Dermis microvascular lymphatic vessel endothelial cell (primary cell): ENCODE measurements around the gene SLC47A2. TPM values are rescaled to one million over a fixed set of nuclear protein-coding genes. Genes with fewer than 3 reads are reported as not detected.
"Not testable (repeated sequence)": the region's sequence is repeated elsewhere in the genome, so short reads cannot be mapped to it uniquely, and the experiment has no call there.

Source experiments
- DNase-seq, 2 donors: peaks; one replicate each; pipeline versions ENCODE4 v3.0.0 to v3.0.0-alpha.2; 2010; ENCODE audit warnings: low read depth in 2 of 2
- total RNA-seq: library from RNA; depleted of rRNA; stranded (reverse); fragments of >200 nt; gene quantifications from 2 replicates; pipeline ENCODE4 v1.2.1, GENCODE V29; 2014

The SLC47A2 gene
- total RNA-seq, 1 donor from 2014 or later = not detected

- DNase-seq = no peak
Measured at GRCh38 chr17:19671433-19671832, 45.0 kb downstream of the SLC47A2 start.

DNA sequence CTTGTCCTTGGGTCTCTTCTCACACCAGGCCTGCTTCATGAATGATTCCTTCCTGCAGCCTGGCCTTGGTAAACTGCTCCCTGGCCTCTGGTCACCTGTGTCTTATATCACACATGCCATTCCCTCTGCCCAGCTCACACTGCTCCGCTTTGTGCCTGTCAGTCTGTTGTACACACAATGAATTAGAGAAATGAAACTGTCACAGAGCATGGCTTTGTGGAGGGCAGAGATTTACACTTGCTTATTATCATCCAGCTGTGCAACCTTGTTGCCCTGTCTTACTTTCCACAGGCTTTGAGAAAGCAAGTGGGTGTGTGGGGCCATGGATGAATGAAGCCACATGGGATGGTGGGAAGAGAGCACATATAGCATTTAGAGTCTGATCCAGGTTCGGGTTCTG lies 45.5 kb downstream of the SLC47A2 start:
- no peak for DNase-seq

- not testable (repeated sequence) for DNase-seq
Measured at GRCh38 chr17:19669680-19670079, 46.7 kb downstream of the SLC47A2 start.

- no peak for DNase-seq
Measured at GRCh38 chr17:19664821-19665181, 51.6 kb downstream of the SLC47A2 start.

GRCh38 chr17:19664136-19664820 lies 52.1 kb downstream of the SLC47A2 start:
- DNase-seq = no peak

DNA sequence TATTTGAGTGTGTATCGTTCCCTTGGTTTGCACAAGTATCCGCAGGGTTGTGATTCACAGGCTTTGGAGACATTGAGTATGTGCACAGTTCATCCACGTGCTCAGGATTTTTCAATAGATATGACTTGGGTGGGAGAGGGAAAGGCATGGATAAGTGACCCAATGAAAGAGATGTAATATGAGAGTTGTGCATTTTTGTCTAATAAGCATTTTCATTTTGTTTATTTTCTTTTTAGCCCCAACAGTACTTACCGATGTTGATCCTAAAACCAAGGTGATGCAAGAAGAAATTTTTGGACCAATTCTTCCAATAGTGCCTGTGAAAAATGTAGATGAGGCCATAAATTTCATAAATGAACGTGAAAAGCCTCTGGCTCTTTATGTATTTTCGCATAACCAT lies 53.3 kb downstream of the SLC47A2 start:
- no peak for DNase-seq

GRCh38 chr17:19661121-19661520 lies 55.3 kb downstream of the SLC47A2 start:
- no peak for DNase-seq

GRCh38 chr17:19660219-19660870 lies 56.0 kb downstream of the SLC47A2 start:
- no peak for DNase-seq

GRCh38 chr17:19659366-19660177 lies 56.8 kb downstream of the SLC47A2 start:
- DNase-seq = no peak

DNA sequence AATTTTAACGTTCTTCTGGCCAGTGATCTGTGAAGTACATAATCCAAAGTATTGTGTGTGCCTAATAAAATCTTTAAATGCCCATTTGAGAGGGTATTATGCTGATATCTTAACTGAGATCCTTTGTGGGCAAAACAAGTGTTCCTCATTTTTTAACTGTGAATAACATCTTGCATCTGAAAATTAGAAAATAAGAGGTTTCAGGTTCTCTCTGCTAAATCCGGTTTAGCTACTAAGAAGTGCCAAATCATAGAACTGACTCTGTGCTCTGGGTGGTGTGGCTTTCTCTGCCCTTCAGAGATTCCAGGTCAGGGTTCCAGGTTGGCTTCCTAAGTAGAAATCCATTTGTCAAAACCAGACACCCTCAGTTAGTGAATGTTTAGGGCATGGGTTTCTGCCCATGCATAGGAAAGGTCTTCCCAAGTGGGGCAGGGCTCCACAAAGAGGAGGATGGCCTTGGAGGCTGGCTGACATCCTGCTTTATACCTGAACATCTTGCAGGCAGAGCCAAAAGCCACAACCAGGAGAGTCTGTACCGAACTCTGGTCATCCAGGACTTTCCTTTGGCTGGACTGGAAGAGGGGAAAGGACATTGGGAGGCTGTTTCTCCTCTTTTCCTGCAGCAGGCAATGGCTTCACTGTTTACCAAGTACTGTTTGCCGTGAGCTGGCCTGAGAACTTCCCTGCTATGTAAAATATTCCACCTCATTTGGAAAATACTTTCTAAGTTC lies 59.4 kb downstream of the SLC47A2 start:
- no peak for DNase-seq

- DNase-seq = no peak
Measured at GRCh38 chr17:19656336-19656735, 60.0 kb downstream of the SLC47A2 start.

- DNase-seq = no peak
Measured at GRCh38 chr17:19654896-19655295, 61.5 kb downstream of the SLC47A2 start.

DNA sequence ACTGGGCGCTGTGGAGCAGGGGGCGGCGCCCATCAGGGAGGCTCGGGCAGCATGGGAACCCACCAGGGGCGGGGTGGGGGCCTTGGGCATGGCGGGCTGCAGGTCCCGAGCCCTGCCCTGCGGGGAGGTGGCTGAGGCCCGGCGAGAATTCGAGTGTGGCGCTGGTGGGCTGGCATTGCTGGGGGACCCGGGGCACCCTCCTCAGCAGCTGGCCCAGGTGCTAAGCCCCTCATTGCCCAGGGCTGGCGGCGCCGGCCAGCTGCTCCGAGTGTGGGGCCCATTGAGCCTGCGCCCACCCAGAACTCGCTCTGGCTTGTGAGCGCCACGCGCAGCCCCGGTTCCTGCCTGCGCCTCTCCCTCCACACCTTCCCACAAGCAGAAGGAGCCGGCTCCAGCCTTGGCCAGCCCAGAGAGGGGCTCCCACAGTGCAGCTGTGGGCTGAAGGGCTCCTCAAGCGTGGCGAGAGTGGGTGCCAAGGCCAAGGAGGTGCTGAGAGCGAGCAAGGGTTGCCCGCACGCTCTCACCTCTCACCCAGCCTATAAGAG lies 62.0 kb downstream of the SLC47A2 start:
- no peak for DNase-seq

DNA sequence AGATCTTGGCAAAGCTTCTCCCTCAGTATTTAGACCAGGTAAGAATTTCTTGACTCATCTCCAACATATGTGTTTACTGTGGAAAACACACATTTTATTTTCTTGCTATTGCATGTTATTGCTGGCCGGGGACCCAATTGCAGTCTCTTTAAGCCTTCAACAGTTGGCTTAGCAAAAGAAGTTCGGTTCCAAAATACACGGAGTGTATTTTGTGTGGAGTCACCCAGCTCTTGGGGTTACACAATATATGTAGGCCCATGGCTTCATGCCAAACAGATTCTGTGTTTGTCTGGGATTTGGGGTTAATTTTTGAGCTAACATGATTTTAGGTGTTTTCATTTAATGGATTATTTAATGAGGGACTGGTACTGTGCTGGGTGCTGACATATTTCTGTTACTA lies 63.8 kb downstream of the SLC47A2 start:
- peak; percentile 13 to 20 for DNase-seq

GRCh38 chr17:19651451-19652238 lies 64.7 kb downstream of the SLC47A2 start:
- no peak for DNase-seq

DNA sequence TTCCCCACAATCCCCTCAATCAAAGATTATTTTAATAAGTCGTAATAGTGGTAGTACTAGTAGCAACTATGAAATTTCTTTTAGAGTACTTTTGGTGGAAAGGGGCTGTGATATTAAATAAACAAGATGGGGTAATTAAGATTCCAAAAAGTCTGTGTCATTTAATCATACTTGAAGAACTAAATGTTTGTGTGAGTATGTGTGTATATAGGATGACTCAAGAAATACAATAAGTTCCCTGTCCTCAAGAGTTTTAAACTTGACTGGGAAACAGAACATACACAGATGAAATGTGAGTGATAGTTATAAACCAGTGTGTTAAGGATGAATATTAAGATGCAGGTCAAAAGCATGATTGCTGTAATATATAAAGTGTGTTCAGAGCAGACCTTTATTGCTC lies 65.6 kb downstream of the SLC47A2 start:
- DNase-seq = no peak

- no peak for DNase-seq
Measured at GRCh38 chr17:19649274-19649541, 67.2 kb downstream of the SLC47A2 start.

DNA sequence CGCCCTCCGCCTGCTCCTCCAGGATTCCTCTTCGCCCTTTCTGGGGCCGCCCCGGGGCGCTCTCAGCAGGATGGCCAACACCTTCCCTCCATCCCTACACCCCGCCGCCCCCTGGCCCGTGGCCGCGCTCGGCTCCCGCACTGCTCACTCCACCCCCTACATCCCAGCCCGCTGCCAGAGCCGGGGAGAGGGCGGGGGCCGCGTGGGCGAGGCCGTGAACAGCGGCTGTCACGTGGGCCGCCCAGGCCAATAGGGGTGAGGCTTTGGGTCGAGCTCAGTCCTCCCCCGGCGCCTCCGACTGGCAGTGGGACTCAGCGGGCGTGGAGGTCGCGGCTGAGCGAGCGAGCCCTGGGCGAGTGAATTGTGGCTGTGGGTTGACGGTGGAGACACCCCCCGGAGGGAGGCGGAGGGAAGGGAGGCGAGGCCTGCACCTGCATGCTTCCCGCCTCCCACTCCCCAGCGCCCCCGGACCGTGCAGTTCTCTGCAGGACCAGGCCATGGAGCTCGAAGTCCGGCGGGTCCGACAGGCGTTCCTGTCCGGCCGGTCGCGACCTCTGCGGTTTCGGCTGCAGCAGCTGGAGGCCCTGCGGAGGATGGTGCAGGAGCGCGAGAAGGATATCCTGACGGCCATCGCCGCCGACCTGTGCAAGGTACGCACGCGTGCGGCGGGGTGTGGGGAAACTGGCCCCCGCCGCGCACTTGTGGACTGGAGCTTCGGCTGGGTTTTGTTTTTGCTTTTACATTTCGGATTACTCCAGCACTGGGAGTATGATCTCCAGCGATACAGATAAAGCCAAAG lies 67.7 kb downstream of the SLC47A2 start, which contains the start of gene ALDH3A2:
Gene ALDH3A2, plus strand, starts transcription at position 277 of the 799 bp plus-strand sequence. Its CDS starts 221 bp downstream, at position 498.
- peak; percentile 82 to 93 for DNase-seq

- peak; percentile 7 to 56 for DNase-seq
Measured at GRCh38 chr17:19647697-19648474, 68.5 kb downstream of the SLC47A2 start.
